ENCODE data around the gene KMT2C. TPM values are rescaled to one million over a fixed set of nuclear protein-coding genes. Genes with fewer than 3 reads are reported as not detected.
"Not testable (repeated sequence)": the region's sequence is repeated elsewhere in the genome, so short reads cannot be mapped to it uniquely, and the experiment has no call there.

The KMT2C gene
- total RNA-seq, 2 experiments from 2014 or later = 66.7 to 74.0 TPM

GRCh38 chr7:152380931-152381578 is 54.7 kb downstream of the KMT2C start:
- H3K36me3 Mint-ChIP-seq (ENCODE audit: low read depth); CTCF ChIA-PET; POLR2A ChIA-PET; H3K27ac Mint-ChIP-seq; H3K27me3 Mint-ChIP-seq; H3K4me3 Mint-ChIP-seq; H3K9me3 Mint-ChIP-seq; H3K4me1 Mint-ChIP-seq; DNase-seq: not testable (repeated sequence)

- H3K27me3 Mint-ChIP-seq; H3K27ac Mint-ChIP-seq; H3K4me1 Mint-ChIP-seq; DNase-seq; CTCF ChIA-PET; H3K36me3 Mint-ChIP-seq (ENCODE audit: low read depth); POLR2A ChIA-PET; H3K4me3 Mint-ChIP-seq; H3K9me3 Mint-ChIP-seq: not testable (repeated sequence)
Measured at GRCh38 chr7:152378497-152378896, 57.3 kb downstream of the KMT2C start.

GRCh38 chr7:152376716-152377484 is 58.9 kb downstream of the KMT2C start:
- H3K27me3 Mint-ChIP-seq, H3K4me3 Mint-ChIP-seq, POLR2A ChIA-PET, CTCF ChIA-PET, H3K27ac Mint-ChIP-seq, DNase-seq: not testable (repeated sequence)
- Mint-ChIP-seq H3K4me1 (peaks cover 10% of the 10 kb centered on the region), H3K9me3 (peaks cover 18% of the 10 kb centered on the region), H3K36me3 (ENCODE audit: low read depth) (peaks cover 13% of the 10 kb centered on the region)

DNA sequence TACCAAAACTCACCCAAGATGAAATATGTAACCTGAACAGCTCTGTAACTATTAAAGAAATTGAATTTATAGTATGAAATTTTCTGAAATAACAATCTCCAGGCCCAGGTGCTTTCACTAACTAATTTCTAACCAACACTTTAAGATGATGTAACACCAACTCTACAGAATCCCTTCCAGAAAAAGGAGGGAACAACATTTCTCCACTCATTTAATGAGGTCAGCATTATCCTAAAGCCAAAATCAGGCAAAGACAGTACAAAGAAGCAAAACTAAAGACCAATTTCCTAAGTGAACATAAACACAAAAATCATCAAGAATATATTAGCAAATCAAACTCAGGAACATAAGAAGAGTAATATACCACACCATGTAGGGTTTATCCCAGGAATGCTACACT is 65.5 kb downstream of the KMT2C start:
- Mint-ChIP-seq H3K4me3 (no peak overlapping the region), H3K27ac (no peak overlapping the region), H3K4me1 (peaks cover 17% of the 10 kb centered on the region), H3K9me3 (peaks cover 26% of the 10 kb centered on the region), H3K36me3 (ENCODE audit: low read depth) (peaks cover 24% of the 10 kb centered on the region), H3K27me3 (no peaks in the 10 kb centered on the region)
- DNase-seq = no peak
- POLR2A ChIA-PET = no interaction called here
- CTCF ChIA-PET = no interaction called here

- Mint-ChIP-seq H3K4me1 (peaks cover 17% of the 10 kb centered on the region), H3K9me3 (peaks cover 26% of the 10 kb centered on the region), H3K4me3 (no peak overlapping the region), H3K27ac (no peak overlapping the region), H3K27me3 (no peaks in the 10 kb centered on the region), H3K36me3 (ENCODE audit: low read depth) (peaks cover 24% of the 10 kb centered on the region)
- POLR2A ChIA-PET = no interaction called here
- CTCF ChIA-PET = no interaction called here
- DNase-seq = no peak
Measured at GRCh38 chr7:152369518-152369917, 66.3 kb downstream of the KMT2C start.

- POLR2A ChIA-PET = no interaction called here
- CTCF ChIA-PET = no interaction called here
- peaks cover 14% of the 10 kb centered on the region for H3K9me3 Mint-ChIP-seq
- peaks cover 18% of the 10 kb centered on the region for H3K36me3 Mint-ChIP-seq (ENCODE audit: low read depth)
- no peaks in the 10 kb centered on the region for H3K27me3 Mint-ChIP-seq
- H3K4me1 Mint-ChIP-seq = peaks cover 26% of the 10 kb centered on the region
- H3K4me3 Mint-ChIP-seq = no peak overlapping the region
- no peak for DNase-seq
- no peak overlapping the region for H3K27ac Mint-ChIP-seq
Measured at GRCh38 chr7:152367170-152367569, 68.6 kb downstream of the KMT2C start.

DNA sequence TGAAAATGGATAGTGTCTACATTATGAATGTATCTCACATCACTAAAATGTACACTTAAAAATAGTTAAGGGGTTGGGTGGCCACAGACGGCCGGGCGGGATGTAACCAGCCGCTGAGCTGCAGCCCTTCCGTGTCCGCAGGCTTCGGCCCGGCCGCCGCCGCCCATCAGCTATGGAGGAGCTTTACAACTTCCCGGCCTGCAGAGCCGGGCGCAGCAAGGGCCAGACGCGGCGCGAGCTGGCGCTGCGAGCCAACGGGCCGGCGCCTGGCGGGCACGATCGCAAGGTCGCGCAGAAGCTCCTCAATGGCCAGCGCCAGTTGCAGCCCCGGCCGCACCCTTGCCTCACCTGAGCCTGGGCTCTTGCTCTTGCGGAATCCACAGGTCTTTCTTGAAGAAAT is 69.1 kb downstream of the KMT2C start:
- no peak for DNase-seq
- peaks cover 23% of the 10 kb centered on the region for H3K4me1 Mint-ChIP-seq
- H3K27me3 Mint-ChIP-seq = no peaks in the 10 kb centered on the region
- H3K27ac Mint-ChIP-seq = peak overlapping the region; percentile 62
- CTCF ChIA-PET = no interaction called here
- peaks cover 15% of the 10 kb centered on the region for H3K36me3 Mint-ChIP-seq (ENCODE audit: low read depth)
- POLR2A ChIA-PET = no interaction called here
- H3K4me3 Mint-ChIP-seq = no peak overlapping the region
- peaks cover 12% of the 10 kb centered on the region for H3K9me3 Mint-ChIP-seq

DNA sequence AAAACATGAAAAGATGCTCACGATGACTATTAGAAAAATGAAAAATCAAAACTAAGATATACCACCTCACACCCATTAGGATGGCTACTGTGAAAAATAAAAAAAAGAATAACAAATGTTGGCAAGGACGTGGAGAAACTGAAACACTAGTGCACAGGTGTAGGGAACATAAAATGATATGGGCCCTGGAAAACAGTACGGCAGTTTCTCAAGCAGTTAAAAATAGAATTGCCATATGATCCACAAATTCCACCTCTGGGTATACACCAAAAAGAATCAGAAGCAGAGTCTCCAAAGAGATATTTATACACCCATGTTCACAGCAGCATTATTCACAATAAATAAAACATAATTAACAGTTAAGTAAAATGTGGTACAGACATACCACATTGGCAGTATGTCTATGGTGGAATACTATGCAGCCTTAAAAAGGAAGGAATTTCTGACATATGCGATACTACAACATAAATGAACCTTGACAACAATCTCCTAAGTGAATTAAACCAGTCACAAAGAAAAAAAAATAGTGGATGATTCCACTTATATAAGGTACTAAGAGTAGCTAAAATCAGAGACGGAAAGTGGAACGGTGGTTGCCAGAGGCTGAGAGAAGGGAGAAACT is 69.7 kb downstream of the KMT2C start:
- H3K4me3 Mint-ChIP-seq = no peak overlapping the region
- peaks cover 11% of the 10 kb centered on the region for H3K9me3 Mint-ChIP-seq
- H3K4me1 Mint-ChIP-seq = peaks cover 21% of the 10 kb centered on the region
- DNase-seq = no peak
- ChIA-PET POLR2A (no interaction called here), CTCF (no interaction called here)
- no peak overlapping the region for H3K27ac Mint-ChIP-seq
- H3K36me3 Mint-ChIP-seq (ENCODE audit: low read depth) = peaks cover 13% of the 10 kb centered on the region
- no peaks in the 10 kb centered on the region for H3K27me3 Mint-ChIP-seq

- Mint-ChIP-seq H3K4me3 (no peak overlapping the region), H3K27me3 (no peaks in the 10 kb centered on the region), H3K36me3 (ENCODE audit: low read depth) (peaks cover 13% of the 10 kb centered on the region), H3K4me1 (peaks cover 16% of the 10 kb centered on the region), H3K27ac (no peak overlapping the region), H3K9me3 (peaks cover 11% of the 10 kb centered on the region)
- ChIA-PET POLR2A (no interaction called here), CTCF (no interaction called here)
- DNase-seq = no peak
Measured at GRCh38 chr7:152363798-152364197, 72.0 kb downstream of the KMT2C start.

- DNase-seq = no peak
- Mint-ChIP-seq H3K9me3 (peaks cover 7% of the 10 kb centered on the region), H3K27ac (peak overlapping the region; percentile 79), H3K4me1 (peaks cover 12% of the 10 kb centered on the region), H3K27me3 (no peaks in the 10 kb centered on the region), H3K4me3 (no peak overlapping the region), H3K36me3 (ENCODE audit: low read depth) (peaks cover 8% of the 10 kb centered on the region)
- ChIA-PET CTCF (no interaction called here), POLR2A (no interaction called here)
Measured at GRCh38 chr7:152362128-152362926, 73.5 kb downstream of the KMT2C start.

GRCh38 chr7:152355474-152356057 is 80.2 kb downstream of the KMT2C start:
- Mint-ChIP-seq H3K9me3 (no peaks in the 10 kb centered on the region), H3K27ac (peak overlapping the region; percentile 66), H3K36me3 (ENCODE audit: low read depth) (peaks cover 46% of the 10 kb centered on the region), H3K4me3 (no peak overlapping the region), H3K4me1 (peaks cover 3% of the 10 kb centered on the region), H3K27me3 (no peaks in the 10 kb centered on the region)
- ChIA-PET POLR2A (interaction anchor here (0.7 kb wide), 1 partner anchor 13 kb away, joined by 7 read pairs; no protein-coding TSS in a partner anchor), CTCF (no interaction called here)
- no peak for DNase-seq

DNA sequence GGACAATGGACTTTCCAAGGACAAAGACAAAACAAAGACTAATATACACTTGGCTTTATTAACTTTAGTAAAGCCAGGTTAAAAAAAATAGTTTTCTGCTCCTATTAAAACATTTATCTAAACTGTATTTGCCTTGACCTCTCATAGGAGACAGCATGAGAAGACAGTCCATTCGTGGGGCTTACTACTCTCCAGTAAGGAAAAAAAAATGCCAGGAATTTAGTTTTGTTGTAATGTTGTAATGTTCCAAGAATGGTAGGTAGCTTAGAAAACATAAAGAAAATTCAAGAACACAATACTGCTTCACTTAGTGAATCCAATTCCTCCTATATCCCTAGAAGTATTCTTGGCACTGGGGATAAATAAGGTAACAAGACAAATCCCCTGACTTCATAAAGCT is 81.7 kb downstream of the KMT2C start:
- H3K36me3 Mint-ChIP-seq (ENCODE audit: low read depth) = peaks cover 53% of the 10 kb centered on the region
- no peaks in the 10 kb centered on the region for H3K27me3 Mint-ChIP-seq
- no peaks in the 10 kb centered on the region for H3K9me3 Mint-ChIP-seq
- H3K27ac Mint-ChIP-seq = no peak overlapping the region
- ChIA-PET POLR2A (no interaction called here), CTCF (no interaction called here)
- H3K4me3 Mint-ChIP-seq = no peak overlapping the region
- no peak for DNase-seq
- peaks cover 3% of the 10 kb centered on the region for H3K4me1 Mint-ChIP-seq

GRCh38 chr7:152353281-152353680 is 82.5 kb downstream of the KMT2C start:
- H3K36me3 Mint-ChIP-seq (ENCODE audit: low read depth) = peaks cover 59% of the 10 kb centered on the region
- CTCF ChIA-PET, H3K4me3 Mint-ChIP-seq, DNase-seq, H3K27me3 Mint-ChIP-seq, H3K9me3 Mint-ChIP-seq, H3K4me1 Mint-ChIP-seq, H3K27ac Mint-ChIP-seq, POLR2A ChIA-PET: not testable (repeated sequence)
